Astrocyte of the cerebellum (primary cell): ENCODE measurements around the gene PDZK1IP1.

Experiments used
- DNase-seq: peaks from one replicate; pipeline ENCODE4 v3.0.0-alpha.2; 2011; ENCODE audit warnings: low read depth
- H3K4me3 ChIP-seq: 2 replicates; pipeline ENCODE4 v1.5.1; 2011; ENCODE audit warnings: mild to moderate bottlenecking, low read depth, low read length, moderate library complexity
- CTCF ChIP-seq: IDR thresholded peaks from 2 replicates; pipeline ENCODE4 v1.5.1; 2012; ENCODE audit warnings: low read length, low read depth, moderate library complexity, mild to moderate bottlenecking; ENCODE audit errors: missing control alignments
- in situ Hi-C: cut with HindIII; loops from 2 replicates; pipeline ENCODE4 v1.10.0; 2017; ENCODE audit warnings: low sequenced_read_pairs

The PDZK1IP1 gene

GRCh38 chr1:47227341-47228232 lies 37.8 kb upstream of the PDZK1IP1 start:
- in situ Hi-C loops = no loop called here
- H3K4me3 ChIP-seq = no peak overlapping the region
- DNase-seq = no peak
- no peak for TF ChIP-seq CTCF

- DNase-seq = no peak
- no peak overlapping the region for H3K4me3 ChIP-seq
- no peak for TF ChIP-seq CTCF
- in situ Hi-C loops = no loop called here
These were observed 37.0 kb upstream of the PDZK1IP1 start for GRCh38 chr1:47226839-47227215.

- in situ Hi-C loops = no loop called here
- TF ChIP-seq CTCF = no peak
- DNase-seq = no peak
- H3K4me3 ChIP-seq = no peak overlapping the region
These were observed 36.4 kb upstream of the PDZK1IP1 start for GRCh38 chr1:47226121-47226838.

GRCh38 chr1:47225430-47226100 lies 35.7 kb upstream of the PDZK1IP1 start:
- TF ChIP-seq CTCF = no peak
- H3K4me3 ChIP-seq = no peak overlapping the region
- DNase-seq = no peak
- in situ Hi-C loops = no loop called here

- in situ Hi-C loops = no loop called here
- H3K4me3 ChIP-seq = no peak overlapping the region
- TF ChIP-seq CTCF = no peak
- DNase-seq = no peak
These were observed 35.0 kb upstream of the PDZK1IP1 start for GRCh38 chr1:47224676-47225399.

- TF ChIP-seq CTCF = no peak
- DNase-seq = no peak
- in situ Hi-C loops = no loop called here
- H3K4me3 ChIP-seq = no peak overlapping the region
These were observed 34.3 kb upstream of the PDZK1IP1 start for GRCh38 chr1:47223921-47224675.
